ENCODE results near the gene VWF.
A peak's percentile ranks its signal among the peaks of the same experiment; 100 is the strongest.

Gene VWF

DNA sequence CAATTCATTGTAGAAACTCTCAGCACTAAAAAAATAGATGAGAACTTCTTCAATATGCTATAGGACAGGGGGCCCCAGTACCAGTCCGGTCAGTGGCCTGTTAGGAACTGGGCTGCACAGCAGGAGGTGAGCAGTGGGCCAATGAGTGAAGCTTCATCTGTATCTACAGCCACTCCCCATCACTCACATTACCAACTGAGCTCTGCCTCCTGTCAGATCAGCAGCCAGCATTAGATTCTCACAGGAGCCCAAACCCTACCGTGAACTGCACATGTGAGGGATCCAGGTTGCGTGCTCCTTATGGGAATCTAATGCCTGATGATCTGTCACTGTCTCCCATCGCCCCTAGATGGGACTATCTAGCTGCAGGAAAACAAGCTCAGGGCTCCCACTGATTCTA is 163.7 kb downstream of the VWF start:
- Histone ChIP-seq H3K9ac (ENCODE audit: low read length in 5 of 5) (no peak overlapping the region), H3K27ac (ENCODE audit: low read depth, low read length) (no peak overlapping the region), H3K27me3 (ENCODE audit: control insufficient read depth in 5 of 5, insufficient read depth in 4 of 5, low read length in 5 of 5) (peaks cover 0 to 4% (median 0%) of the 10 kb centered on the region in 5 donors), H3K36me3 (ENCODE audit: control insufficient read depth in 5 of 5, insufficient read depth in 5 of 5, low read length in 5 of 5) (peaks cover 0 to 10% (median 2%) of the 10 kb centered on the region in 5 donors), H3K9me3 (ENCODE audit: control insufficient read depth in 5 of 5, low read length in 5 of 5) (no peaks in the 10 kb centered on the region), H3K4me3 (ENCODE audit: low read depth in 1 of 5, low read length in 5 of 5) (no peak overlapping the region), H3K4me1 (ENCODE audit: control insufficient read depth in 5 of 5, insufficient read depth in 5 of 5, low read length in 5 of 5) (no peaks in the 10 kb centered on the region)

GRCh38 chr12:5956987-5957386 is 167.5 kb downstream of the VWF start:
- Histone ChIP-seq H3K9ac (ENCODE audit: low read length in 5 of 5) (no peak overlapping the region), H3K9me3 (ENCODE audit: control insufficient read depth in 5 of 5, low read length in 5 of 5) (no peaks in the 10 kb centered on the region), H3K4me3 (ENCODE audit: low read depth in 1 of 5, low read length in 5 of 5) (no peak overlapping the region), H3K27me3 (ENCODE audit: control insufficient read depth in 5 of 5, insufficient read depth in 4 of 5, low read length in 5 of 5) (no peaks in the 10 kb centered on the region), H3K4me1 (ENCODE audit: control insufficient read depth in 5 of 5, insufficient read depth in 5 of 5, low read length in 5 of 5) (no peaks in the 10 kb centered on the region), H3K27ac (ENCODE audit: low read depth, low read length) (no peak overlapping the region), H3K36me3 (ENCODE audit: control insufficient read depth in 5 of 5, insufficient read depth in 5 of 5, low read length in 5 of 5) (peaks cover 0 to 21% (median 7%) of the 10 kb centered on the region in 5 donors)

DNA sequence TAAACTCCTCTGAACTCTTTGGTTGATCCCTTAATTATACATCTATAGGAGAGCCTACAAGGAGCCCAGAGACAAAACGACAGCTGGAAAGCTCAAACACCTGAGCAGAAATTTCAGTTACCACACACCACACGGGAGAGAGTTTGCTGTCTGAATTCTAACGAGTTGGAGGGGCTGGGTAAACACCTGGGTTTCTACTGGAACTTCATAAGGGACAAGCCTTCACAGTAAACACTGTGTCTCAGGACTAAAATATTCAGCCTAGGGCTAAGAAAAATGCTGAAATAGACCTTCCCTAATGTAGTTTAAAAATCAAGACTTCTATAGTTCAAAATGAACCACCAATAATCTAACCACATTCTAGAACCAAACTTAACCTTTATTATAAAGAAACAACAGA is 169.8 kb downstream of the VWF start:
- peaks cover 0 to 42% (median 21%) of the 10 kb centered on the region in 5 donors for H3K36me3 ChIP-seq (ENCODE audit: control insufficient read depth in 5 of 5, insufficient read depth in 5 of 5, low read length in 5 of 5)
- peaks cover 0 to 4% (median 0%) of the 10 kb centered on the region in 5 donors for H3K27me3 ChIP-seq (ENCODE audit: control insufficient read depth in 5 of 5, insufficient read depth in 4 of 5, low read length in 5 of 5)
- no peak overlapping the region for H3K9ac ChIP-seq (ENCODE audit: low read length in 5 of 5)
- H3K9me3 ChIP-seq (ENCODE audit: control insufficient read depth in 5 of 5, low read length in 5 of 5) = no peaks in the 10 kb centered on the region
- H3K4me1 ChIP-seq (ENCODE audit: control insufficient read depth in 5 of 5, insufficient read depth in 5 of 5, low read length in 5 of 5) = no peaks in the 10 kb centered on the region
- H3K27ac ChIP-seq (ENCODE audit: low read depth, low read length) = no peak overlapping the region
- no peak overlapping the region for H3K4me3 ChIP-seq (ENCODE audit: low read depth in 1 of 5, low read length in 5 of 5)

DNA sequence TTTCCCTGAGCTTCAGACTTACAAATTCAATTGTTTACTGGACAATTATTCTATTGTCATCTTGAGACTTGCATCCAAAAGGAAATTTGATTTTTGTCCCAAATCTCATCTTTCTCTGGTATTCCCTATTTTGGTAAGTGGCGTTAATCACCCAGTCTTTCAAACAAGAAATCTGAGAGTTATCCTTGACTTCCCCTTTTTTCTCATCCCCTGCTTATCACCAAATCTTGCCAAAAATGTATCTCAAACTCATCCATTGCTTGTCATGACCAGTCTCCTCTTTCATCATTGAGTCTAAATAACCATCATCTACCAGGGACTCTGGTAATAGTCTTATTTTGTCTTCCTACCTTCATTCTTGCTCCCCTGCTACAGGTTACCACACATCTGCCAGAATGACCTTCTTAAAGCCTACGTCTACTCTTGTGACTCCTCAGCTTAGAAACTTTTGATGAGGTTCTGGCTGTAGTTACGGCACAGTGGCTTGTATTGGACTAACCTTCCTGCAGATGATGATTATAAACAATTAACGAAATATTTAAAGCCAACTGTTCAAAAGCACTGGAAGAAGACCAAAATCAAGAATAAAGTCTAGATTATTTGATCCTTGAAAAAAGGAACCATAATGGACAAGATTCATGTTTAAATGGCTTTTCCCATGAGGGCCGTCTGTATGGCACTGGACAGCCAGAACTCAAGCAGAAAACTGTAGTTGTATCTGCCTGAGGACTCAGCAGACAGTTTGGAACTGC is 170.5 kb downstream of the VWF start:
- no peak overlapping the region for H3K27ac ChIP-seq (ENCODE audit: low read depth, low read length)
- H3K9me3 ChIP-seq (ENCODE audit: control insufficient read depth in 5 of 5, low read length in 5 of 5) = no peaks in the 10 kb centered on the region
- H3K27me3 ChIP-seq (ENCODE audit: control insufficient read depth in 5 of 5, insufficient read depth in 4 of 5, low read length in 5 of 5) = peaks cover 0 to 6% (median 2%) of the 10 kb centered on the region in 5 donors
- peaks cover 0 to 44% (median 27%) of the 10 kb centered on the region in 5 donors for H3K36me3 ChIP-seq (ENCODE audit: control insufficient read depth in 5 of 5, insufficient read depth in 5 of 5, low read length in 5 of 5)
- no peak overlapping the region for H3K4me3 ChIP-seq (ENCODE audit: low read depth in 1 of 5, low read length in 5 of 5)
- H3K9ac ChIP-seq (ENCODE audit: low read length in 5 of 5) = no peak overlapping the region
- no peaks in the 10 kb centered on the region for H3K4me1 ChIP-seq (ENCODE audit: control insufficient read depth in 5 of 5, insufficient read depth in 5 of 5, low read length in 5 of 5)

GRCh38 chr12:5952031-5952430 is 172.4 kb downstream of the VWF start:
- Histone ChIP-seq H3K4me1 (ENCODE audit: control insufficient read depth in 5 of 5, insufficient read depth in 5 of 5, low read length in 5 of 5) (no peaks in the 10 kb centered on the region), H3K27me3 (ENCODE audit: control insufficient read depth in 5 of 5, insufficient read depth in 4 of 5, low read length in 5 of 5) (peaks cover 0 to 20% (median 9%) of the 10 kb centered on the region in 5 donors)

DNA sequence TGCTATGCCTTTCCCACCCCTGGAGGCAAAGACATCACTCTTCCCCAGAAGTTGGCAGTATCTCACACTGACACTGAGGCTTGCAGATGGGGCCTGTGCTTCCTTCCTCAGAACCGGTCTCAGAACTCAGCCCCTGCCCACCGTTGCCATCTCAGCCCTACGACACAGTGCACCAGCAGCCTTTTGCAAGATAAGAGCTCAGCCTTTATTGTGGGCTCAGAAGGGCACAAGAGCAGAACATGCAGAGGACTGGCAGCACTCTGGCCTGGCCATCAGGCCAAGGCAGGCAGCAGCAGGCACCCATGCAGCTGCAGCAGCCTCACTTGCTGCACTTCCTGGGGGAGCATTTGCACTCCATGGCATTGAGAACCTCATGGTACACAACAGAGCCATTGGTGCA is 175.8 kb downstream of the VWF start:
- H3K27ac ChIP-seq (ENCODE audit: low read depth, low read length) = no peak overlapping the region
- H3K36me3 ChIP-seq (ENCODE audit: control insufficient read depth in 5 of 5, insufficient read depth in 5 of 5, low read length in 5 of 5) = peaks cover 0 to 74% (median 56%) of the 10 kb centered on the region in 5 donors
- no peak overlapping the region for H3K4me3 ChIP-seq (ENCODE audit: low read depth in 1 of 5, low read length in 5 of 5)
- H3K27me3 ChIP-seq (ENCODE audit: control insufficient read depth in 5 of 5, insufficient read depth in 4 of 5, low read length in 5 of 5) = peaks cover 19 to 51% (median 26%) of the 10 kb centered on the region in 5 donors
- no peaks in the 10 kb centered on the region for H3K9me3 ChIP-seq (ENCODE audit: control insufficient read depth in 5 of 5, low read length in 5 of 5)
- H3K4me1 ChIP-seq (ENCODE audit: control insufficient read depth in 5 of 5, insufficient read depth in 5 of 5, low read length in 5 of 5) = peaks cover 0 to 18% (median 10%) of the 10 kb centered on the region in 5 donors
- no peak overlapping the region for H3K9ac ChIP-seq (ENCODE audit: low read length in 5 of 5)

More at GRCh38 chr12:5952031-5952430, 172.4 kb downstream of the VWF start:
- Histone ChIP-seq H3K9me3 (ENCODE audit: control insufficient read depth in 5 of 5, low read length in 5 of 5) (no peaks in the 10 kb centered on the region), H3K36me3 (ENCODE audit: control insufficient read depth in 5 of 5, insufficient read depth in 5 of 5, low read length in 5 of 5) (peaks cover 0 to 61% (median 39%) of the 10 kb centered on the region in 5 donors), H3K4me3 (ENCODE audit: low read depth in 1 of 5, low read length in 5 of 5) (no peak overlapping the region), H3K27ac (ENCODE audit: low read depth, low read length) (no peak overlapping the region), H3K9ac (ENCODE audit: low read length in 5 of 5) (no peak overlapping the region)

DNA sequence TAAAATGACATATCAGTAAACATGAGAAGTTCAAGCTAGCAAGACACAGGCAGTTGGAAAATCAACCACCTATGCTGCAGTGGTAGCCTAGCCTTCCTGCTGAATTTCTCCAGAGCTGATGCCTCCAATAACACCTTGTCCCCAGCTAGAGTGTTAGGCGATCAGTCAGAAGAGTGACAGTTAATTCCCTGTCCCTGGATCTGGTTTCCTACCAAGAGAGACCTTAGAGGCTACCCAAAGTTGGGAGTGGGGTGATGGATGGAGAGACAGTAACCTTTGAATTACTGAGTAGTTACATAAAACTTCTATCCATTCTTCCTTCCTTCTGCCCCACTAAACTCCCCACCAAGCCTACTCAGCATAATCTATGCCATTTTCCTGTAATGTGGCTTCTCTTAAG is 177.5 kb downstream of the VWF start:
- H3K9me3 ChIP-seq (ENCODE audit: control insufficient read depth in 5 of 5, low read length in 5 of 5) = no peaks in the 10 kb centered on the region
- no peak overlapping the region for H3K4me3 ChIP-seq (ENCODE audit: low read depth in 1 of 5, low read length in 5 of 5)
- H3K27me3 ChIP-seq (ENCODE audit: control insufficient read depth in 5 of 5, insufficient read depth in 4 of 5, low read length in 5 of 5) = peaks cover 19 to 59% (median 26%) of the 10 kb centered on the region in 5 donors
- peaks cover 0 to 63% (median 50%) of the 10 kb centered on the region in 5 donors for H3K36me3 ChIP-seq (ENCODE audit: control insufficient read depth in 5 of 5, insufficient read depth in 5 of 5, low read length in 5 of 5)
- H3K4me1 ChIP-seq (ENCODE audit: control insufficient read depth in 5 of 5, insufficient read depth in 5 of 5, low read length in 5 of 5) = peaks cover 0 to 24% (median 10%) of the 10 kb centered on the region in 5 donors
- H3K27ac ChIP-seq (ENCODE audit: low read depth, low read length) = no peak overlapping the region
- H3K9ac ChIP-seq (ENCODE audit: low read length in 5 of 5) = no peak overlapping the region

DNA sequence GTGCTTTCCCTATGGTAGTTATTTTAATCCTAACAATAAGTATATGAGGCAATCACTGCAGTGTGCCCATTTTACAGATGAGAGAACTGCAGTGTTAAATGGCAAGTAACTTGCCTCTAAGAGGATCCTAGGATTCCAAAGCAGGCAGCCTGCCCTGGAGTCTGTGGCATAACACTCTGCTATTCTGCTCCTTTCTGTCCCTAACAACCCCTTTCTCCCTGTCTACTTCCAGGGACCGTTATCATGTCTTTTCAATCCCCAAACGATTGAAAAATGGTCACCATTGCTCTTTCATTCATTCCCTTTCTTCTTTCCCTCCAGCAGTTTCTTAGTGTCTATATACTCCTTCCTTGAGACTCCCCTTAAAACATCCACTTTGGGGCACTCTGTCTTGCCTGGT is 178.1 kb downstream of the VWF start:
- peaks cover 19 to 59% (median 26%) of the 10 kb centered on the region in 5 donors for H3K27me3 ChIP-seq (ENCODE audit: control insufficient read depth in 5 of 5, insufficient read depth in 4 of 5, low read length in 5 of 5)
- H3K27ac ChIP-seq (ENCODE audit: low read depth, low read length) = no peak overlapping the region

DNA sequence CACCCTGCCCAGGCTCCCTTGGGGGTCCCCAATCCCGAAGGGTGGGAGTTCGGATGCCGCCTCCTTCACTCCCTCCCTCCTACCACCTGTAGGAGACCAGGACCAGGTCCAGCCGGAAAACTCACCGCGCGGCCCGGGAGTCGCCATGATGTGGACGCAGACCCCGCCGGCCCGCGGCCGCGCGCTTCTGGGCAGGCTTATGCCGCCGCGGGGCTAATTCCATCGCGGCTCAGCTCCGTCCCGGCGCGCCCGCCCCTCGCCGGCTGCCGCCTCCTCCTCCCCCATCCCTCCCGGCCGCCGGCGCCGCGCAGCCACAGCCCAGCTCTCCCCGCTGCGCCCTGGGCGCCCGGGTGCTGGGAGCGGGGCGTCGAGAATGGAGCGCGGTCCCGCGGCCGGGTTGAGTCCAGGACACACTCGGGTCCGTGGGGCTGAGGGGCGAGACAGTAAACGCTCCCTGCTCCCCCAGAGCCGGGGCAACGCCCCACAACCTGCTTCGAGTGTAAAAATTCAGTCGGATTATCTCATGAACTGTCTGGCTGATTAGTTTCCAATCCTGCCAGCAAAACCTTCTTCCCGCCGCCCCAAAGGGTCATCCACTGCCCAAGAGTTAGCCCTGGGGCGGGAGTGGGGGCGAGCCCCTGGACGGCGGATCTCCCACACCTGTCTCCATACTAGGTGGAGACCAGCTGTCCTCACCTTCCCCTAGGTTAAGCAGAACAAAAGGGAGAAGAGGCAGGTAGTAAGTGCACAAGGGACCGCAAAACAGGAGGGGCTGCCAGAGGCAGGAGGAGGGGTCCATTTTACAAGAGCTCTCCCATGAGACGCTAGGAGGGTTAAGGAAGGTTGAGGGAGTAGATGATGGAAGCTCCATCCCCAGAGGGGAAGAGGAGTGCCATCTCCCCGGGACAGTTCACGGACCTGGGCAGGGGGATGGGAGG is 179.1 kb downstream of the VWF start, which contains the start of gene ANO2:
ANO2 (minus strand) TSS at position 189 of the 938 bp plus-strand sequence; CDS start at position 147, 42 bp downstream.
- Histone ChIP-seq H3K4me3 (ENCODE audit: low read depth in 1 of 5, low read length in 5 of 5) (peak within 1 kb of the TSS in 3 of 5 donors; percentile 23 to 44 (median 39)), H3K27ac (ENCODE audit: low read depth, low read length) (no peak within 1 kb of the TSS), H3K27me3 (ENCODE audit: control insufficient read depth in 5 of 5, insufficient read depth in 4 of 5, low read length in 5 of 5) (peaks cover 23 to 59% (median 26%) of the 10 kb centered on the region in 5 donors), H3K9me3 (ENCODE audit: control insufficient read depth in 5 of 5, low read length in 5 of 5) (no peaks in the 10 kb centered on the region), H3K9ac (ENCODE audit: low read length in 5 of 5) (no peak within 1 kb of the TSS), H3K4me1 (ENCODE audit: control insufficient read depth in 5 of 5, insufficient read depth in 5 of 5, low read length in 5 of 5) (peaks cover 0 to 26% (median 10%) of the 10 kb centered on the region in 5 donors), H3K36me3 (ENCODE audit: control insufficient read depth in 5 of 5, insufficient read depth in 5 of 5, low read length in 5 of 5) (peaks cover 0 to 54% (median 44%) of the 10 kb centered on the region in 5 donors)

More for the DNA sequence above, 178.1 kb downstream of the VWF start:
- H3K4me1 ChIP-seq (ENCODE audit: control insufficient read depth in 5 of 5, insufficient read depth in 5 of 5, low read length in 5 of 5) = peaks cover 0 to 26% (median 10%) of the 10 kb centered on the region in 5 donors
- no peak overlapping the region for H3K4me3 ChIP-seq (ENCODE audit: low read depth in 1 of 5, low read length in 5 of 5)
- no peaks in the 10 kb centered on the region for H3K9me3 ChIP-seq (ENCODE audit: control insufficient read depth in 5 of 5, low read length in 5 of 5)
- H3K36me3 ChIP-seq (ENCODE audit: control insufficient read depth in 5 of 5, insufficient read depth in 5 of 5, low read length in 5 of 5) = peaks cover 0 to 57% (median 45%) of the 10 kb centered on the region in 5 donors
- no peak overlapping the region for H3K9ac ChIP-seq (ENCODE audit: low read length in 5 of 5)
